ENCODE measurements around the gene SNX5. TPM values are rescaled to one million over a fixed set of nuclear protein-coding genes. Genes with fewer than 3 reads are reported as not detected.

SNX5 gene
- total RNA-seq, 1 experiment from 2014 or later = 129 TPM

- no peak for DNase-seq (ENCODE audit: low read depth)
These were observed 28.2 kb downstream of the SNX5 start for GRCh38 chr20:17940224-17940971.

GRCh38 chr20:17939622-17940223 lies 28.9 kb downstream of the SNX5 start:
- DNase-seq (ENCODE audit: low read depth) = no peak

- peak; percentile 71 for DNase-seq (ENCODE audit: low read depth)
These were observed 29.5 kb downstream of the SNX5 start for GRCh38 chr20:17938871-17939619.

GRCh38 chr20:17936761-17937732 lies 31.5 kb downstream of the SNX5 start:
- peak; percentile 33 for DNase-seq (ENCODE audit: low read depth)

GRCh38 chr20:17936286-17936760 lies 32.3 kb downstream of the SNX5 start:
- peak; percentile 27 for DNase-seq (ENCODE audit: low read depth)

- no peak for DNase-seq (ENCODE audit: low read depth)
These were observed 32.8 kb downstream of the SNX5 start for GRCh38 chr20:17935761-17936160.

GRCh38 chr20:17935186-17935585 lies 33.4 kb downstream of the SNX5 start:
- no peak for DNase-seq (ENCODE audit: low read depth)

GRCh38 chr20:17934141-17934862 lies 34.3 kb downstream of the SNX5 start:
- peak; percentile 86 for DNase-seq (ENCODE audit: low read depth)

- DNase-seq (ENCODE audit: low read depth) = no peak
These were observed 34.9 kb downstream of the SNX5 start for GRCh38 chr20:17933711-17934110.

- DNase-seq (ENCODE audit: low read depth) = no peak
These were observed 35.5 kb downstream of the SNX5 start for GRCh38 chr20:17933121-17933520.

GRCh38 chr20:17932396-17932795 lies 36.2 kb downstream of the SNX5 start:
- DNase-seq (ENCODE audit: low read depth) = no peak

- DNase-seq (ENCODE audit: low read depth) = no peak
These were observed 37.1 kb downstream of the SNX5 start for GRCh38 chr20:17931513-17931912.

- DNase-seq (ENCODE audit: low read depth) = no peak
These were observed 39.8 kb downstream of the SNX5 start for GRCh38 chr20:17928633-17929311.

- DNase-seq (ENCODE audit: low read depth) = no peak
These were observed 40.4 kb downstream of the SNX5 start for GRCh38 chr20:17928211-17928611.

- no peak for DNase-seq (ENCODE audit: low read depth)
These were observed 42.7 kb downstream of the SNX5 start for GRCh38 chr20:17925940-17926300.

- DNase-seq (ENCODE audit: low read depth) = no peak
These were observed 43.3 kb downstream of the SNX5 start for GRCh38 chr20:17925141-17925939.

GRCh38 chr20:17921774-17922173 lies 46.8 kb downstream of the SNX5 start:
- DNase-seq (ENCODE audit: low read depth) = no peak

- no peak for DNase-seq (ENCODE audit: low read depth)
These were observed 49.4 kb downstream of the SNX5 start for GRCh38 chr20:17919149-17919548.

- no peak for DNase-seq (ENCODE audit: low read depth)
These were observed 50.6 kb downstream of the SNX5 start for GRCh38 chr20:17917832-17918618.

Measured in Daoy (cell line).